Kidney epithelial cell (primary cell): Measurements from ENCODE around the gene USP13. TPM values are rescaled to one million over a fixed set of nuclear protein-coding genes. Genes with fewer than 3 reads are reported as not detected.
A peak's percentile ranks its signal among the peaks of the same experiment; 100 is the strongest.

Experiments used
- DNase-seq: peaks from one replicate; pipeline ENCODE4 v3.0.0-alpha.2; 2010; ENCODE audit warnings: low read depth
- H3K27me3 ChIP-seq: 2 replicates; pipeline ENCODE4 v1.6.0; 2011; ENCODE audit warnings: low read length; ENCODE audit not compliant: control insufficient read depth, insufficient read depth
- H3K36me3 ChIP-seq: 2 replicates; pipeline ENCODE4 v1.5.1; 2011; ENCODE audit warnings: low read length; ENCODE audit not compliant: control insufficient read depth, insufficient read depth
- H3K4me3 ChIP-seq: 2 replicates; pipeline ENCODE4 v1.5.1; 2011; ENCODE audit warnings: low read depth, mild to moderate bottlenecking, control low read depth, low read length
- CTCF ChIP-seq: IDR thresholded peaks from 2 replicates; pipeline ENCODE4 v1.5.1; 2011; ENCODE audit warnings: mild to moderate bottlenecking, moderate library complexity, low read length, control low read depth, inconsistent platforms; ENCODE audit not compliant: insufficient read depth, poor library complexity, severe bottlenecking
- total RNA-seq: library from RNA; depleted of rRNA; stranded (reverse); fragments of >200 nt; gene quantifications from 2 replicates; pipeline ENCODE4 v1.2.3, GENCODE V29; 2015

The USP13 gene
- total RNA-seq, 1 donor from 2014 or later, result 6.4 TPM

- DNase-seq, result no peak
- no peaks in the 10 kb centered on the region for H3K36me3 ChIP-seq
- H3K27me3 ChIP-seq, result no peaks in the 10 kb centered on the region
- TF ChIP-seq CTCF, result no peak
- H3K4me3 ChIP-seq, result no peak overlapping the region
Measured at GRCh38 chr3:179796421-179796820, 143.6 kb downstream of the USP13 start.

- Histone ChIP-seq H3K4me3 (no peak overlapping the region), H3K36me3 (no peaks in the 10 kb centered on the region)
- no peak for TF ChIP-seq CTCF
Measured at GRCh38 chr3:179797192-179797591, 144.4 kb downstream of the USP13 start.

GRCh38 chr3:179801263-179801662, 148.4 kb downstream of the USP13 start:
- Histone ChIP-seq H3K27me3 (no peaks in the 10 kb centered on the region), H3K36me3 (no peaks in the 10 kb centered on the region), H3K4me3 (no peak overlapping the region)
- TF ChIP-seq CTCF, result no peak
- peak; percentile 56 for DNase-seq

More at GRCh38 chr3:179797192-179797591, 144.4 kb downstream of the USP13 start:
- no peak for DNase-seq
- H3K27me3 ChIP-seq, result no peaks in the 10 kb centered on the region

GRCh38 chr3:179801856-179802255, 149.0 kb downstream of the USP13 start:
- no peak for TF ChIP-seq CTCF
- H3K36me3 ChIP-seq, result no peaks in the 10 kb centered on the region
- H3K4me3 ChIP-seq, result no peak overlapping the region
- no peak for DNase-seq
- H3K27me3 ChIP-seq, result no peaks in the 10 kb centered on the region

GRCh38 chr3:179806177-179806576, 153.3 kb downstream of the USP13 start:
- no peaks in the 10 kb centered on the region for H3K27me3 ChIP-seq
- no peak overlapping the region for H3K4me3 ChIP-seq
- TF ChIP-seq CTCF, result no peak
- H3K36me3 ChIP-seq, result no peaks in the 10 kb centered on the region
- DNase-seq, result no peak

GRCh38 chr3:179807588-179807987, 154.7 kb downstream of the USP13 start:
- no peak overlapping the region for H3K4me3 ChIP-seq
- no peaks in the 10 kb centered on the region for H3K36me3 ChIP-seq
- TF ChIP-seq CTCF, result no peak
- no peak for DNase-seq
- no peaks in the 10 kb centered on the region for H3K27me3 ChIP-seq
